Measurements from ENCODE around the gene MBL2.

The MBL2 gene

DNA sequence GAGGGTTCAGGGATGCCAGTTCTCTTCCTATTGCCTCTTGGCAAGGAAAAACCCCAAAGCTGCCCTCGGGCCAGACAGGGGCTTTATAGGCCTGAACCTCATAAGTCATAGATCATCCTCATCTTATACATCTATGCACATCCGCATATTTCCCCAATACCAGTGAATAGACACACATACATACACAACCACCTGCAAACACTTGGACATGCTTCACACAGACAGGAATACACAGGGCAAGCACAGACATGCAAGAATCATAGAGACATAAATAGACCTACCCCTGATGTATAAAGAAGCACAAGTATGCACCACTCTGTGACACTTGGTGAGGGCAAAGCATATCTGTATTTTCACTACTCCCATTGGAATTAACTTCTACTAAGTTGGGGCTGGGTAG is 30.7 kb downstream of the MBL2 start:
- Mint-ChIP-seq H3K27ac (no peak overlapping the region), H3K9me3 (no peaks in the 10 kb centered on the region), H3K36me3 (ENCODE audit: low read depth) (no peaks in the 10 kb centered on the region), H3K27me3 (ENCODE audit: low read depth) (peaks cover 4% of the 10 kb centered on the region), H3K4me1 (no peaks in the 10 kb centered on the region), H3K4me3 (no peak overlapping the region)
- TF ChIP-seq, protein P1, sequence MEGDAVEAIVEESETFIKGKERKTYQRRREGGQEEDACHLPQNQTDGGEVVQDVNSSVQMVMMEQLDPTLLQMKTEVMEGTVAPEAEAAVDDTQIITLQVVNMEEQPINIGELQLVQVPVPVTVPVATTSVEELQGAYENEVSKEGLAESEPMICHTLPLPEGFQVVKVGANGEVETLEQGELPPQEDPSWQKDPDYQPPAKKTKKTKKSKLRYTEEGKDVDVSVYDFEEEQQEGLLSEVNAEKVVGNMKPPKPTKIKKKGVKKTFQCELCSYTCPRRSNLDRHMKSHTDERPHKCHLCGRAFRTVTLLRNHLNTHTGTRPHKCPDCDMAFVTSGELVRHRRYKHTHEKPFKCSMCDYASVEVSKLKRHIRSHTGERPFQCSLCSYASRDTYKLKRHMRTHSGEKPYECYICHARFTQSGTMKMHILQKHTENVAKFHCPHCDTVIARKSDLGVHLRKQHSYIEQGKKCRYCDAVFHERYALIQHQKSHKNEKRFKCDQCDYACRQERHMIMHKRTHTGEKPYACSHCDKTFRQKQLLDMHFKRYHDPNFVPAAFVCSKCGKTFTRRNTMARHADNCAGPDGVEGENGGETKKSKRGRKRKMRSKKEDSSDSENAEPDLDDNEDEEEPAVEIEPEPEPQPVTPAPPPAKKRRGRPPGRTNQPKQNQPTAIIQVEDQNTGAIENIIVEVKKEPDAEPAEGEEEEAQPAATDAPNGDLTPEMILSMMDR (IDR thresholded peaks at IDR 0.05; ENCODE audit: unreplicated experiment in 3 of 3), result no peak

DNA sequence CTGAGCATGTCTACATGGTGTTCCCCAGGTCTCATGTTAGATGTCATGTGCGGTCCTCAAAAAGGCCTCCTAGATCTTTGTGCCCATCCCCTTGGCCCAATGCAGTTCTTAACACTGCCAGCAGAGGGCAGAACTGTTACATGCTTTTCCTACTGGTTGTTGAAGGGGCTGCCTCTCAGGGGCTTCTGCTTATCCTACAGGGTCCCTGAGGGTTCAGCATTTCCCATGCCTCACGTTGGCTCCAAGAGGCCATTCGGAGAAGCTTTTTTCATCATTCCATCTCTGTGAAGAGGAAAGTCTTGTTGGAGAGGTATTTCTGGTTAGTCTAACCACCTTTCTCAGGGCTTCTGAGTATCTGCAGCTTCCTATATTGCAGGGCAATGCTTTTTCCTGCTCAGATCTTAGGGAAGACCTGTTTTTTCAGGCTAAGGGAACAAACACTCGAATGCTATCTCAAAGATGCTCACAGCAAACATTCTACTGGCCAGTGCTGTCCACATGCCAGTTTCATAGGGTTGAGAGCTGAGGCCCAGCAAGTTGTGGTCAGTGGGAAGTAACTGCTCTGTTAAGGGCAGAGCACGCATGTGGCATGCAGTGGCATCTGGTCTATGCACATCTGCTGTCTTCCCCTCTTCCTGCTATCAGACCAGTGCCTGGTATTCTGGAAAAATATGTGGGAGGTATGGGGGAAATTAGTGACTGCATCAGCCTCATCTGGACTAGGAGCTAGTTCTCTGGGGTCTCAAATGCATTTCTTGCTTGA is 31.5 kb downstream of the MBL2 start:
- Mint-ChIP-seq H3K27ac (no peak overlapping the region), H3K9me3 (no peaks in the 10 kb centered on the region), H3K36me3 (ENCODE audit: low read depth) (no peaks in the 10 kb centered on the region)

GRCh38 chr10:52740155-52740549 is 32.4 kb downstream of the MBL2 start:
- Mint-ChIP-seq H3K36me3 (ENCODE audit: low read depth) (no peaks in the 10 kb centered on the region), H3K4me1 (no peaks in the 10 kb centered on the region), H3K9me3 (peaks cover under 1% of the 10 kb centered on the region), H3K27ac (no peak overlapping the region), H3K4me3 (no peak overlapping the region), H3K27me3 (ENCODE audit: low read depth) (no peaks in the 10 kb centered on the region)
- TF ChIP-seq, protein P1 (IDR thresholded peaks at IDR 0.05; ENCODE audit: unreplicated experiment in 3 of 3), result no peak

More for the DNA sequence above, 31.5 kb downstream of the MBL2 start:
- no peaks in the 10 kb centered on the region for H3K4me1 Mint-ChIP-seq
- H3K27me3 Mint-ChIP-seq (ENCODE audit: low read depth), result no peaks in the 10 kb centered on the region
- TF ChIP-seq, protein P1 (IDR thresholded peaks at IDR 0.05; ENCODE audit: unreplicated experiment in 3 of 3), result peak; percentile 53 to 67 (median 54)
- H3K4me3 Mint-ChIP-seq, result no peak overlapping the region

GRCh38 chr10:52739380-52740154 is 33.0 kb downstream of the MBL2 start:
- Mint-ChIP-seq H3K36me3 (ENCODE audit: low read depth) (no peaks in the 10 kb centered on the region), H3K4me1 (no peaks in the 10 kb centered on the region), H3K9me3 (peaks cover 4% of the 10 kb centered on the region), H3K27ac (no peak overlapping the region), H3K4me3 (no peak overlapping the region), H3K27me3 (ENCODE audit: low read depth) (no peaks in the 10 kb centered on the region)
- TF ChIP-seq, protein P1 (IDR thresholded peaks at IDR 0.05; ENCODE audit: unreplicated experiment in 3 of 3), result no peak

DNA sequence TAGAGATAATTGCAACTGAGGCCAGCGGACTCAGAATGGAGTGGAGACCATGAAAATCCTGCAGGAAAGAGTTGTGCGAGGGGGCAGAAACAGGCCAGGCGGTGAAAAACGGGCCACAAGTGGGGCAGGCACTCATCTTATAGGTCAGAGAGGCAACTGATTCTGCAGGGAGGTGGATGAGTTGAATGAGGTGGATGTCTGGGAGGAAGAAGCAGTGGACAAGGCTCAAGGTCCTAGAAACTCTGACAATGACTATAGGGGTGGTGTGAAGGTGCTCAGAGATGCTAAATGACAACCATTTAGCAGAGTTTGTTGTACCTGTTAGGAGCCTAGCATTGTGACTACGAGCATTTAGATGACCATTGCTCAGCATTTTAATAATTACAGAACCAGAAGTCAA is 33.6 kb downstream of the MBL2 start:
- Mint-ChIP-seq H3K36me3 (ENCODE audit: low read depth) (no peaks in the 10 kb centered on the region), H3K27me3 (ENCODE audit: low read depth) (no peaks in the 10 kb centered on the region), H3K4me3 (no peak overlapping the region), H3K27ac (no peak overlapping the region), H3K4me1 (no peaks in the 10 kb centered on the region), H3K9me3 (peaks cover 4% of the 10 kb centered on the region)
- TF ChIP-seq, protein P1 (IDR thresholded peaks at IDR 0.05; ENCODE audit: unreplicated experiment in 3 of 3), result no peak
